ENCODE measurements around the gene NLRP13. TPM values are rescaled to one million over a fixed set of nuclear protein-coding genes. Genes with fewer than 3 reads are reported as not detected.

NLRP13 gene
- total and polyA plus RNA-seq, 8 donors: not detected

- intact Hi-C loops (cut with DNase I): no loop called here
- Histone ChIP-seq H3K4me3 (no peak overlapping the region), H3K9me3 (peaks cover 0 to 3% of the 10 kb centered on the region in 2 donors), H3K27me3 (no peaks in the 10 kb centered on the region), H3K4me1 (no peaks in the 10 kb centered on the region), H3K27ac (no peak overlapping the region), H3K36me3 (no peaks in the 10 kb centered on the region)
- TF ChIP-seq CTCF (IDR thresholded peaks at IDR 0.05): no peak
- DNase-seq (no peak), ATAC-seq (no peak)
These were observed 29.9 kb downstream of the NLRP13 start for GRCh38 chr19:55902080-55902751.

- Histone ChIP-seq H3K4me3 (no peak overlapping the region), H3K36me3 (no peaks in the 10 kb centered on the region), H3K9me3 (peaks cover 0 to 3% of the 10 kb centered on the region in 2 donors), H3K4me1 (no peaks in the 10 kb centered on the region), H3K27me3 (no peaks in the 10 kb centered on the region), H3K27ac (no peak overlapping the region)
- no peak for ATAC-seq
- no peak for DNase-seq
- intact Hi-C loops (cut with DNase I): no loop called here
- TF ChIP-seq CTCF (IDR thresholded peaks at IDR 0.05): no peak
These were observed 30.6 kb downstream of the NLRP13 start for GRCh38 chr19:55901369-55902079.

- Histone ChIP-seq H3K27me3 (peaks cover 0 to 7% of the 10 kb centered on the region in 2 donors), H3K9me3 (peaks cover 0 to 7% of the 10 kb centered on the region in 2 donors), H3K4me1 (no peaks in the 10 kb centered on the region), H3K4me3 (no peak overlapping the region), H3K36me3 (no peaks in the 10 kb centered on the region), H3K27ac (no peak overlapping the region)
- no peak for DNase-seq
- TF ChIP-seq CTCF (IDR thresholded peaks at IDR 0.05): no peak
- no peak for ATAC-seq
- intact Hi-C loops (cut with DNase I): no loop called here
These were observed 33.2 kb downstream of the NLRP13 start for GRCh38 chr19:55898911-55899310.

GRCh38 chr19:55882626-55883025 is 49.5 kb downstream of the NLRP13 start:
- Histone ChIP-seq H3K36me3 (no peaks in the 10 kb centered on the region), H3K27me3 (peaks cover 0 to 24% of the 10 kb centered on the region in 2 donors), H3K9me3 (peaks cover 0 to 27% of the 10 kb centered on the region in 2 donors), H3K4me1 (no peaks in the 10 kb centered on the region), H3K27ac (no peak overlapping the region), H3K4me3 (no peak overlapping the region)
- intact Hi-C loops (cut with DNase I): no loop called here
- TF ChIP-seq CTCF (IDR thresholded peaks at IDR 0.05): no peak
- no peak for DNase-seq
- ATAC-seq: no peak

GRCh38 chr19:55877211-55877610 is 54.9 kb downstream of the NLRP13 start:
- intact Hi-C loops (cut with DNase I): no loop called here
- DNase-seq: no peak
- H3K27me3 ChIP-seq: no peaks in the 10 kb centered on the region
- no peaks in the 10 kb centered on the region for H3K4me1 ChIP-seq
- no peak for TF ChIP-seq CTCF (IDR thresholded peaks at IDR 0.05)
- H3K4me3 ChIP-seq: no peak overlapping the region
- no peak overlapping the region for H3K27ac ChIP-seq
- peaks cover 0 to 24% of the 10 kb centered on the region in 2 donors for H3K9me3 ChIP-seq
- no peaks in the 10 kb centered on the region for H3K36me3 ChIP-seq
- no peak for ATAC-seq
